ENCODE data around the gene ZBTB12.

Gene ZBTB12, protein sequence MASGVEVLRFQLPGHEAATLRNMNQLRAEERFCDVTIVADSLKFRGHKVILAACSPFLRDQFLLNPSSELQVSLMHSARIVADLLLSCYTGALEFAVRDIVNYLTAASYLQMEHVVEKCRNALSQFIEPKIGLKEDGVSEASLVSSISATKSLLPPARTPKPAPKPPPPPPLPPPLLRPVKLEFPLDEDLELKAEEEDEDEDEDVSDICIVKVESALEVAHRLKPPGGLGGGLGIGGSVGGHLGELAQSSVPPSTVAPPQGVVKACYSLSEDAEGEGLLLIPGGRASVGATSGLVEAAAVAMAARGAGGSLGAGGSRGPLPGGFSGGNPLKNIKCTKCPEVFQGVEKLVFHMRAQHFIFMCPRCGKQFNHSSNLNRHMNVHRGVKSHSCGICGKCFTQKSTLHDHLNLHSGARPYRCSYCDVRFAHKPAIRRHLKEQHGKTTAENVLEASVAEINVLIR

DNA sequence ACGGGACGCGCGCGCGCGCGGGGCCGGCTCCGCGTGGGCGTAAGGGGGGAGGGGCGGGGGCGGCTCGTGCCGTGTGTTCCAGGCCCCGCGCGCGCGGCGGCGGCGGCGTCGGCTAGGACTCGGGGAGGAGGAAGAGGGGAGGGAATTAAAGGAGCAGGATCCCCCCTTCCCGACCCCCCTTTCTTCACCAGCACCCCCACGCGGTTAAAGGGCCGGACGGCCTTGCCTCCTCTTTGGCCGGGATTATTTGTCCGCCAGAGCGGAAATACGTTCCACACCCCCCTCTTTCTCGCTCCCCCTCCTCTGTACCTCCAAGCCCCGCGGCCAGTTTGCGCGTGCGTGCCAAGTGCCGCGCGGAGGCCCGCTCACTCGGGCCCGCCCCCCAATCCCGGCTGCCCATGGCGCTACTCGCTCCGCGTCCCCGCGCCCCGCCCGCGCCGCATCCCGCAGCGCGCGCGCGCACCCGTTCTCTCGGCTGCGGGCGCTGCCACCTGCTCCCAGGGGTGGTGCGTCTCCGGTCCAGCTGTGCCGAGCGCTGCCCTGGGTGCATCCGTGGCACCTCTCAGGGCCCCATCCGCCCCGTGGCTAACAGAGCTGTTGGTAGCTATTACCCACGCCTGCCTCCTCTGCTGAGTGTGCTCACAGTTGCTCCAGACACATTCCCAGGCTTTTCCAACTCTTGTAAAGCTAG is at the start of gene ZBTB12:
TSS of gene ZBTB12 (minus strand) at position 134 of the 691 bp plus-strand sequence. CDS start 781 bp downstream, outside the sequence.
- H3K27ac ChIP-seq: peak within 1 kb of the TSS; percentile 91
- TF ChIP-seq ZFX (IDR thresholded peaks at IDR 0.05; ENCODE audit: borderline replicate concordance): no peak
- TF ChIP-seq, protein P1, sequence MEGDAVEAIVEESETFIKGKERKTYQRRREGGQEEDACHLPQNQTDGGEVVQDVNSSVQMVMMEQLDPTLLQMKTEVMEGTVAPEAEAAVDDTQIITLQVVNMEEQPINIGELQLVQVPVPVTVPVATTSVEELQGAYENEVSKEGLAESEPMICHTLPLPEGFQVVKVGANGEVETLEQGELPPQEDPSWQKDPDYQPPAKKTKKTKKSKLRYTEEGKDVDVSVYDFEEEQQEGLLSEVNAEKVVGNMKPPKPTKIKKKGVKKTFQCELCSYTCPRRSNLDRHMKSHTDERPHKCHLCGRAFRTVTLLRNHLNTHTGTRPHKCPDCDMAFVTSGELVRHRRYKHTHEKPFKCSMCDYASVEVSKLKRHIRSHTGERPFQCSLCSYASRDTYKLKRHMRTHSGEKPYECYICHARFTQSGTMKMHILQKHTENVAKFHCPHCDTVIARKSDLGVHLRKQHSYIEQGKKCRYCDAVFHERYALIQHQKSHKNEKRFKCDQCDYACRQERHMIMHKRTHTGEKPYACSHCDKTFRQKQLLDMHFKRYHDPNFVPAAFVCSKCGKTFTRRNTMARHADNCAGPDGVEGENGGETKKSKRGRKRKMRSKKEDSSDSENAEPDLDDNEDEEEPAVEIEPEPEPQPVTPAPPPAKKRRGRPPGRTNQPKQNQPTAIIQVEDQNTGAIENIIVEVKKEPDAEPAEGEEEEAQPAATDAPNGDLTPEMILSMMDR (IDR thresholded peaks at IDR 0.05): no peak

DNA sequence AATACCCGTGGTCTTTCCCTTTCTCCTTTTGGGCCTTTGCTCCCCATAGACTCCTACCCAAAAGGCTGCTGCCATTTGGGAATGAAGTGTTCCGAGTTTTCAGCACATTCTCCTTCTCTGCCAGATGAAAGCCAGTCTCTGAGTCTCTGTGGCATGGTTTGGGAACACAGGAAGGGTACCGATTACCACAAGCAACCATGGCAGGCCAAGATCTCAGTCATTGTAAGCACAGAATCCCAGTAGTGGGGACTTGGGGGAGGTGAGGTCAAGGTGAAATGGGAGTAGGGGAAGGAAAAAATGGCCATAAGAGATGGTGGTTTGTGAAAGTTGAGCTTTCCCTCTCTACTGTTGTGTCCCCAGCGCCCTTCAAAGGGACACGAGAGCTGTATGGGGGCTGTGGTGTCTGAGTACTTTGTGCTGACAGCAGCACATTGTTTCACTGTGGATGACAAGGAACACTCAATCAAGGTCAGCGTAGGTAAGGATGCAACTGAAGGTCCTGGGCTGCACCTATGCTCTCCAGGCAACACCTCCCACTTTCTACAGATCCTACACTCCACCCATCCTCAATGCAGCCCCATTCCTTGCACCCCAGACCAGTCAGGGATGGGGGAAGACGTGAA is 48.2 kb upstream of the ZBTB12 start:
- TF ChIP-seq, protein P1 (IDR thresholded peaks at IDR 0.05): no peak
- TF ChIP-seq ZFX (IDR thresholded peaks at IDR 0.05; ENCODE audit: borderline replicate concordance): no peak
- no peak overlapping the region for H3K27ac ChIP-seq

DNA sequence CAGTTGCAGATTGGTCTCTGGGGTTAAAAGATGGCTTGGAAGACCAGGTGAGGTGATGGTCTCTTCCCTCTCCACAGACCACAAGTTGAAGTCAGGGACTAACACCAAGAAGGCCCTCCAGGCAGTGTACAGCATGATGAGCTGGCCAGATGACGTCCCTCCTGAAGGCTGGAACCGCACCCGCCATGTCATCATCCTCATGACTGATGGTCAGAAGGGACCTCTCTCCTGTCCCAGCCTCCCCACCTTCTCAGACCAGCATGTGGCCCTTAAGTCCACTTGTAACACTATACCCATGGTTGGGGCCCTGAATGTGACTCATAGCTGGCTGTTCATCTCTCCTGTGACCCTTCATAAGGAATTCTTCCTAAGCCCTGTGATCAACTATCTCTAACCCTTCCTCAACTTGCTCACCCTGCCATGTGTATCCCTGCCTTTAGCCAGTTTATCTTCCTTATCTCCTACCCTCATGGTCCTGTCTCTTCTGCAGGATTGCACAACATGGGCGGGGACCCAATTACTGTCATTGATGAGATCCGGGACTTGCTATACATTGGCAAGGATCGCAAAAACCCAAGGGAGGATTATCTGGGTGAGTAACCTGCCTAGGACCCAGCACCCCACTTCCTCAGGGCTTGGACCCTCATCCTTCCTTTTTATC is 47.0 kb upstream of the ZBTB12 start:
- no peak overlapping the region for H3K27ac ChIP-seq

DNA sequence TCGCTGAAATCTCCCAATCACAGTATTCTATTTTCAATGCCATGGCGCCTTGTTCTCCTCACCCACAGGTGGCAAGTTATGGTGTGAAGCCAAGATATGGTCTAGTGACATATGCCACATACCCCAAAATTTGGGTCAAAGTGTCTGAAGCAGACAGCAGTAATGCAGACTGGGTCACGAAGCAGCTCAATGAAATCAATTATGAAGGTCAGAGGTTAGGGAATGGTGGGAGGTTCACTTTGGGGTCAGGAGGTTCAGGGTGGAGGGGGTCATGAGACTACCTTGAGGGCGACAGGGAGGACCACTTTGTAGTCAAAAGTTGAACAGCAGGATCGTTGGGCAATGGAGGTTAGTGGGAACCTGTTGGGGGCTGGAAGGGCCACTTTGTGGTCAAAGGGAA is 46.4 kb upstream of the ZBTB12 start:
- TF ChIP-seq, protein P1 (IDR thresholded peaks at IDR 0.05): no peak
- TF ChIP-seq ZFX (IDR thresholded peaks at IDR 0.05; ENCODE audit: borderline replicate concordance): no peak
- H3K27ac ChIP-seq: no peak overlapping the region

More for the DNA sequence above, 47.0 kb upstream of the ZBTB12 start:
- TF ChIP-seq ZFX (IDR thresholded peaks at IDR 0.05; ENCODE audit: borderline replicate concordance): no peak
- TF ChIP-seq, protein P1 (IDR thresholded peaks at IDR 0.05): no peak

DNA sequence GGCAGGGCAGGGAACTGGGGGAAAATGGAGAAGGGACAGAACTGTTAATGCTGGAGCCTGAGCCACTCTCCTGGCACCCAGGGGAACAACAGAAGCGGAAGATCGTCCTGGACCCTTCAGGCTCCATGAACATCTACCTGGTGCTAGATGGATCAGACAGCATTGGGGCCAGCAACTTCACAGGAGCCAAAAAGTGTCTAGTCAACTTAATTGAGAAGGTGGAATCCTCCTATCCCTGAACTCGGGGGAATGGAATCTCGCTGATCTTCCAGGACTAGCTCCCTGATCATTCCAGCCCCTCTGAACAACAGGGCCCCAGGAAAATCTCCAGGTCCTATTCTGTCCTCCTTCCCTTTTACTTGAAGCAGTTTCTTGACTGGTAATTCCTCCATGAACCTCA is 46.0 kb upstream of the ZBTB12 start:
- TF ChIP-seq, protein P1 (IDR thresholded peaks at IDR 0.05): no peak
- TF ChIP-seq ZFX (IDR thresholded peaks at IDR 0.05; ENCODE audit: borderline replicate concordance): no peak
- no peak overlapping the region for H3K27ac ChIP-seq

DNA sequence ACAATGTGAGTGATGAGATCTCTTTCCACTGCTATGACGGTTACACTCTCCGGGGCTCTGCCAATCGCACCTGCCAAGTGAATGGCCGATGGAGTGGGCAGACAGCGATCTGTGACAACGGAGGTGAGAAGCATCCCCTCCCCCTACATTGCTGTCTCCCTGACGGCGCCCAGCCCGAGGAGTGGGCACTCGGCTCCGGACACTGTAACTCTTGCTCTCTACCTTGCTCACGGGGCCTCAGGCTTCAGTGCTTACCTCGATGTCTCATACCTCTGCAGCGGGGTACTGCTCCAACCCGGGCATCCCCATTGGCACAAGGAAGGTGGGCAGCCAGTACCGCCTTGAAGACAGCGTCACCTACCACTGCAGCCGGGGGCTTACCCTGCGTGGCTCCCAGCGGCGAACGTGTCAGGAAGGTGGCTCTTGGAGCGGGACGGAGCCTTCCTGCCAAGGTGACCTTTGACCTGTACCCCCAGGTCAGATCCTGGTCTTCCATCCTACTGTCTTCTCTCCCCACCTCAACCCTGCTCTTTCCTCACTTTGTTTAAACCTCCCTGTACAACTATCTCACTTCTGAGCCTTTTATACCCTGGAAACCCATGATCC is 45.3 kb upstream of the ZBTB12 start:
- H3K27ac ChIP-seq: no peak overlapping the region
- TF ChIP-seq ZFX (IDR thresholded peaks at IDR 0.05; ENCODE audit: borderline replicate concordance): no peak

DNA sequence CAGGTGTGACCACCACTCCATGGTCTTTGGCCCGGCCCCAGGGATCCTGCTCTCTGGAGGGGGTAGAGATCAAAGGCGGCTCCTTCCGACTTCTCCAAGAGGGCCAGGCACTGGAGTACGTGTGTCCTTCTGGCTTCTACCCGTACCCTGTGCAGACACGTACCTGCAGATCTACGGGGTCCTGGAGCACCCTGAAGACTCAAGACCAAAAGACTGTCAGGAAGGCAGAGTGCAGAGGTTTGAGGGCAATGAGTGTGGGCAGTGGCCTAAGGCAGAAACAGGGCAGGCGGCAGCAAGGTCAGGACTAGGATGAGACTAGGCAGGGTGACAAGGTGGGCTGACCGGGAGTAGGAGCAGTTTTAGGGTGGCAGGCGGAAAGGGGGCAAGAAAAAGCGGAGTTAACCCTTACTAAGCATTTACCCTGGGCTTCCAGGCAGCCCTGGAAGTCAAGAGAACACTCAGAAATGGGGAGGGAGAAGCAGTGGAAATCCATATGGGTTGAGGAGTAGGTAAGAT is 44.5 kb upstream of the ZBTB12 start:
- no peak overlapping the region for H3K27ac ChIP-seq
- no peak for TF ChIP-seq ZFX (IDR thresholded peaks at IDR 0.05; ENCODE audit: borderline replicate concordance)
- TF ChIP-seq, protein P1 (IDR thresholded peaks at IDR 0.05): no peak
